GM03348 (cell line): ENCODE measurements around the gene FLYWCH1.
"Not testable (repeated sequence)": the region's sequence is repeated elsewhere in the genome, so short reads cannot be mapped to it uniquely, and the experiment has no call there.

Experiments
- DNase-seq: peaks from one replicate; pipeline ENCODE4 v3.0.0; 2012; ENCODE audit warnings: low spot score

The FLYWCH1 gene

DNA sequence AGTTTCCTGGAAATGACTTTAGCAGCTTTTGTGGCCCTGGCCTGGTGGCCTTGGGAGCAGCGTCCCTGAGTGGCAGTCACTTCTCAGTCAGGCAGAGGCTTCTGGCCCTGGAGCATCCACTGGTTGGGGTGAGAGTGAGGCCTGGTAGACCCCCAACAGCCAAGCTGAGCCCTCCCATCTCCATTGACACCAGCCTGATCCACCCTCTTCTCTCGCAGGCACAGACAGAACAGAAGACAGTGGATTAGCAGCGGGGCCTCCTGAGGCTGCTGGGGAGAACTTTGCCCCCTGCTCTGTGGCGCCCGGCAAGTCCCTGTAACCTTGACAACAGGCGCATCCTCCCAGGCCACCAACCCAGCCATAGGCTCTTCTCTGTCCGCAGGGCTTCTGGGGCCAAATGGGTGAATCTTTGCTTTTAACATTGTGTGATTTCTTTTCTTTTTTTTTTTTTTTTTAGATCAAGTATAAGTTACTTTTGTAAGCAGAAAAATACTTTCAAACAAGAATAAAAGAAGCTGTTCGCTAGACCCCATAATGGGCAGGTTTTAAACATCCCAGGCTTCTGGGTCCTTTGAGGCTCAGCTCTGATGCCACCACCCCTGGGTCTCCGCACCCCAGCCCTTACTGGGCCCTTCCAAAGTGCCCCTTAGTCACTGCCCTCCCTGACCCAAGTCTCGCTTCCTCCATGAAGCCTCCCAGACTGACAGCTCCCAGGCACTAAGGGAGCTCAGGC lies 12.7 kb upstream of the FLYWCH1 start:
- no peak for DNase-seq

- DNase-seq = no peak
These were observed 12.1 kb upstream of the FLYWCH1 start for GRCh38 chr16:2899564-2900072.

- DNase-seq = no peak
These were observed 11.1 kb upstream of the FLYWCH1 start for GRCh38 chr16:2900526-2901075.

DNA sequence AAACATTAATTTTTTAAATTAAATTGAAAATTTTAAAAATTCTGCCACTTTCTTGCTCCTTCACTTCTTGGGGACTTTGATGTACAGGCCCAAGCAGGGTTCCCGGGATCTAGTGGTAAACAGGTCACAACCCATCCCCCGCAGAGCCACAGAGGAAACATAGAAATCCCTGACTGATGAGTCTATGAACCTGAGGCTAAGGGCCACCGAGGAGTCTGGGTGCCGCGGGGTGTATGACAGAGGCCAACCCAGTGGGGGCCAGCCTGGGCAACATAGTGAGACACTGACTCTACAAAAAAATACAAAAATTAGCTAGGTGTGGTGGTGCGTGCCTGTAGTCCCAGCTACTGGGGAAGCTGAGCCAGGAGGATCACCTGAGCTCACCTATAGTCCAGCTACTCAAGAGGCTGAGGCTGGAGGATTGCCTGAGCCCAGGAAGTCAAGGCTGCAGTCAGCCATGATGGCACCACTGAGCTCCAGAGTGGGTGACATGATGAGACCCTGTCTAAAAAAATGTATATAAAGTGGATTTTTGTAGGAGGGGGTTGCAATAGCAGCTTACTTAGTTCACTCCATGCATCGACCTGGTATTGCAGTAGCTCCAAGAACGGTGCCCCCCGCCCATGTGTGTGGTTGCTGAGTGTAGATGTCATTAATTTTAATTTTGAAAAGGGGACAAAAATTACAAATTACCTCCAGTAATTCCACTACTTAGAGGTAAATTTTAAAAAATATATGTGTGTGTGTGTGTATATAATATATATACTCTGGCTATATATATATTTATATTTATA lies 9.2 kb upstream of the FLYWCH1 start:
- DNase-seq = no peak

DNA sequence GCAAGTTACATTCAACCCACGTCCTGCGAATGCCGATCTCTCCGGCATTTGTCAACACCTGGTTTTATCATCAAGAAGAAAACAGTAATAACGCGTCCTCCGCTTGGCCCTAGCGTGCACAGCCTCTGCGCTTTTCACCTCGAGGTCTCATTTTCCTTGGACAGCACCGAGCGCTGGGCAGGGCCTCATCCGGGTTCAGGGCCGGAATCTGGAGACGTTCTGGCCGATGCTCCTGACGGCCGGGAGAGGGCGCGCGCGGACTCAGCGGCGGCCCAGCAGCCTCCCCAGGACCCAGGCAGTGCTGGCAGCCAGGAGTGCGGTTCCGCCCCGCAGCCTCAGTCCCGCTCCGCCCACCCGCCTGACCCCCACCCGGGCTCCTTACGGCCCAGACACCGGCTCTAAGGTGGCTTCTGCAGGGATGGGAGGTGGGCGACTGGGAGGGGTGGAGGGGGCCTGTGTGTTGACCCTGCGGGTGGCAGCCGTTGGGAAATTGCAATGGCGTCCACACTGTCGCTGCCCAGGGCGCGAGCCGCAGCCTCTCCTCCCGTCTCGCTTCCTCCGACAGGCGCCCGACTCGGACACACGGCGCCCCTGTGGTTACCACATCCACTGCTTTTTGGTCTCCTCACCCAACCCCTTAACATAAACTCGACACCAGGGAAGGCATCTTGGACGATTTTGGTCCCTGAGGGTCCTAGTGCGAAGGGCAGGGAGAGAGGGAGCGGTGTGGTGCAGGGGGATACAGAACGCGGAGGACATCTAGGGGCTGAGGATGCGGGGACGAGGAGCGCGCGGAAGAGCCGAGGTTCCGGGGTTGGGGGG lies 7.4 kb upstream of the FLYWCH1 start:
- peak; percentile 86 for DNase-seq

GRCh38 chr16:2904922-2905240 lies 6.8 kb upstream of the FLYWCH1 start:
- no peak for DNase-seq

DNA sequence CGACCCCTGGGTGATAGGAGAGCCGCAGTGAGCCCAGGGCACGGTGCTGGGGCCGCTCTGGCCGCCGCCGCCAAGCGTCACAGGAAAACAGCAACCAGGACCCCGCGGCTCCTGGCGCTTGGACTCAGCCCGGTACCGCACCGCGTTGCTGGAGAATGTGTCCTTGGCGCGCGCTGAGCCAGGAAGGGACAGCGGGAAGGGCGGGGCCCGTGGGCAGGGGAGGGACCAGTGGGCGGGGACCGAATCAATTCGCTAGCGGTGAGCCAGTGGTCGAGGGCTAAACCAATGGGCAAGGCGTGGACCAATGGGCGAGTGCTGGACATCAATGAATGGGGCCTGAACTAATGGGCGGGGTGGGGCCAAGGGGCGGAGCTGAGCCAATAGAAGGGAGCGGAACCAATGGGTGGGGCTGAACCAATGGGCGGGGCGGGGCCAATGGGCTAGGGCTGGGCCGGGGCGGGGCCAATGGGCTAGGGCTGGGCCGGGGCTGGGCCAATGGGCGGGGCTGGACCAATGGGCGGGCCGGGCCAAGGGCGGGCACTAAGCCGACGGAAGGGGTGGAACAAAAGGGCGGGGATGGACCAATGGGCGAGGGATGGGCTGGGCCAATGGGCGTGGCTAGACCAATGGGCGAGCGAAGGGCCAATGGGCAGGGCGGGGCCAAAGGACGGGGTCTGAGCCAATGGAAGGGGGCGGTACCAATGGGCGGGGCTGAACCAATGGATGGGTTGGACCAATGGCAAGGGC lies 6.3 kb upstream of the FLYWCH1 start:
- DNase-seq = peak; percentile 97

DNA sequence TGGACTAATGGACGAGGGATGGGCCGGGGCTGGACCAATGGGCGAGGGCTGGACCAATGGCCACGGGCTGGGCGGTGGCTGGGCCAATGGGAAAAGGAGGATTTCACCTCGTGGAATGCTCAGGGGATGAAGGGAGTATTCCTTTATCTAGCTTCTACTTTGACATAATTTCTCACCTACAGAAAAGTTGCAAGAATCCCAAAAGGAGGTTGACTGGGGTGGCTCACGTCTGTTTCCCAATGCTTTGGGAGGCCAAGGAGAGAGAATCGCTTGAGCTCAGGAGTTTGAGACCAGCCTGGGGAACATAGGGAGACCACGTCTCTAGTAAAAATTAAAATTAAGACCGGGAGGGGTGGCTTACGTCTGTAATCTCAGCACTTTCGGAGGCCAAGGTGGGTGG lies 5.7 kb upstream of the FLYWCH1 start:
- DNase-seq = no peak

DNA sequence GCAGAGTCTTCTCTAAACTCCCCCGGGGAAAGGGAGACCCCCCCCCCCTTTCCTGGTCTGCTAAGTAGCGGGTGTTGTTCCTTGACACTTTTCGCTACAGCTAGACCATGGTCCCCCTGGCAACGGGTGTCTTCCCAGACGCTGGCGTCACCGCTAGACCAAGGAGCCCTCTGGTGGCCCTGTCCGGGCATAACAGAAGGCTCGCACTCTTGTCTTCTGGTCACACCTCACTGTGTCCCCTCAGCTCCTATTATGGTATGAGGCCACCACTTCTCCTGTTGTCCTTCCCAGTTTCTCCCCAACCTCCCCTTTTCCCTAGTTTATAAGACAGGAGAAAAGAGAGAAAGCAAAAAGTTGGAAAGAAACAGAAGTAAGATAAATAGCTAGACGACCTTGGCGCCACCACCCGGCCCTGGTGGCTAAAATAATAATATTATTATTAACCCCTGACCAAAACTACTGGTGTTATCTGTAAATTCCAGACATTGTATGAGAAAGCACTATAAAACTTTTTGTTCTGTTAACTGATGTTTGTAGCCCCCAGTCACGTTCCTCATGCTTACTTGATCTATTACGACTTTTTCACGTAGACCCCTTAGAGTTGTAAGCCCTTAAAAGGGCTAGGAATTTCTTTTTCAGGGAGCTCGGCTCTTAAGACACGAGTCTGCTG lies 4.5 kb upstream of the FLYWCH1 start:
- not testable (repeated sequence) for DNase-seq

GRCh38 chr16:2910441-2910969 lies 1.2 kb upstream of the FLYWCH1 start:
- peak; percentile 13 for DNase-seq

GRCh38 chr16:2912330-2913199 lies 834 bp downstream of the FLYWCH1 start:
- DNase-seq = peak; percentile 51

- no peak for DNase-seq
These were observed 1.9 kb downstream of the FLYWCH1 start for GRCh38 chr16:2913603-2914002.

GRCh38 chr16:2914233-2914632 lies 2.5 kb downstream of the FLYWCH1 start:
- DNase-seq = no peak

DNA sequence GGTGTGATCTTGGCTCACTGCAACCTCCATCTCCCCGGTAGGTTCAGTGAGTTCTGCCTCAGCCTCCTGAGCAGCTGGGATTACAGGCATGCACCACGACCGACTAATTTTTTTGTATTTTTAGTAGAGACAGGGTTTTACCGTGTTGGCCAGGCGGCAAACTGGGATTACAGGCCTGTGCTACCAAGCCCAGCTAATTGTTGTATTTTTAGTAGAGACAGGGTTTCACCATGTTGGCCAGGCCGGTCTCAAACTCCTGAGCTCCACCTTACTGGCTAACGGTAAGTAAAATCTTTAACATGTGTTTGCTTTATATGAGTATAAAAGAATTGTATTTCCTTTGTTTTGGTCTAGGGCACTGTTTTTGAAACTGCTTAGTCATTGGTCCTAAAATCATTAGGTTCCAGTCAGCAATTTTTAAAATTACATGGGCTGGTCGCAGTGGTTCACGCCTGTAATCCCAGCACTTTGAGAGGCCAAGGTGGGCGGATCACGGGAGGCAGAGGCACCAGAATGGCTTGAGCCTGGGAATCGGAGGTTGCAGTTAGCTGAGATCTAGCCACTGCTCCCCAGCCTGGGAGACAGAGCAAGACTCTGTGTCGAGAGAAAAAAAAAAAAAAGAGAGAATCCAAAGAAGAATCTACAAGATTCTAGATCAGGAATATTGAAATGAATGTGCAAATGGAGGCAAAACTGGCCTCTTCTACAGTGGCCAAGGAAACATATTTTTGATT lies 3.6 kb downstream of the FLYWCH1 start:
- DNase-seq = no peak

- DNase-seq = peak; percentile 79
These were observed 8.0 kb downstream of the FLYWCH1 start for GRCh38 chr16:2919511-2920255.

- no peak for DNase-seq
These were observed 11.8 kb downstream of the FLYWCH1 start for GRCh38 chr16:2923481-2923880.

DNA sequence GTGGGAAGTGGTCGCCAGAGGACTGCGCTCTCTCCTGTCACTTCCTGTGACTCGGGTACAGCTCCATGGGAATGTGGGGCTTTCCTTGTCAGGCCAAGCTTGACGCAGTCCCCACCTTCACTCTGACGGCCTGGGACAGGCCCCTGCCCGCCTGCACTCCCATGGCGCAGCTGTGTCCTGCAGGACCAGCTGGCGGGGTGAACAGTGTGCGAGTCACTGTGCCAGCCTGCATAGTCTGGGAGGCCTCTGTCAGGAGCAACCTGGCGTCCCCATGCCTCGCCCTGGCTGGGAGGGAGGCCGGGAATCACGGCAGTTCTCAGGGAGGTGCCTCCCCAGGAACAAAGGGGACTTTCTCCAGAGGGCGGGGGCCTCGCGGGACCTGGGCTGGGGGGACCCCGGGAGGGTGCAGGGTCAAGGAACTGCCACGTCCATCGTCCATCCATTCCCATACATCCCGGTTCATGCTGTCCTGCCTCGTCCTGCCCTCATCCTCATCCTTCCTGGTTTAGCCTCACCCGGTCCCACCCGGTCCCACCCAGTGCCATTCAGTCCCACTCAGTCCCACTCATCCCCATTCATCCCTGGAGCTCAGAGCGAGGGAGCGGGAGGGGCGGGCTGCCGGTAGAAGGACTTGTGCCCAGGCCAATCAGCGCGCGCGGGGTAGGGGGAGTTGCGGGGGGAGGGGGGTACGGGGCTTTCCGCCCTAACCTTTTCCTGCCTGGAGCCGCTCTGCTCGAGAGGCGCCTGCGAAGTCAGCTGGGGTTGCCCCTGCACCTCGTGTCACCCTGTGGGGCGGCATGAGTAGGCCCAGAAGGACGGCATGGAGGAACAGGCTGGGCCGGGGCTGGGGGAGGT lies 13.4 kb downstream of the FLYWCH1 start:
- DNase-seq = no peak
